ENCODE results near the gene MYO1B. TPM values are rescaled to one million over a fixed set of nuclear protein-coding genes. Genes with fewer than 3 reads are reported as not detected.

The MYO1B gene
- total RNA-seq, 1 donor = 177 TPM

GRCh38 chr2:191362841-191363240 lies 117.6 kb downstream of the MYO1B start:
- no peak overlapping the region for H3K4me3 ChIP-seq (ENCODE audit: low read depth, low read length)
- no peak for TF ChIP-seq CTCF (IDR thresholded peaks at IDR 0.05; ENCODE audit: insufficient read depth, low read depth, low read length)
- no peak for DNase-seq (ENCODE audit: low read depth)

DNA sequence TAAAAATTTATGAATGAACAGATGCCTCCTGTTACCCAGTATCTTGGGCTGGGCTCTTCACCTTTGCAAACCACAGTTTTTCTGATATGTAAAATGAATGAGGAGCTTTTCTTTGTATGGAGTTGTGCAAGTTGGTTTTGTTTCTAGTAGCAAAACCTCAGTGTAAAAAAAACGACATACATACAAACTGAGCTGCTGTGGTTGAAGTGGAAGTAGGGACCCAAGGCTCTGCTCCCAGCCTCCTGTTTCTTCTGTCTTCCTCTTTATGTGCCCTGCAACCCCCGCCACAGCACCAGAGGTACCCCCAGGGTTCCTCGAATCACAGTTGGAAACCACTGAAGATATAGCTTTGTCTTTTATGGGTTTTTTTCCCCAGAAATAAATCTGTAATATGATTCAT lies 118.1 kb downstream of the MYO1B start:
- no peak for TF ChIP-seq CTCF (IDR thresholded peaks at IDR 0.05; ENCODE audit: insufficient read depth, low read depth, low read length)
- no peak overlapping the region for H3K4me3 ChIP-seq (ENCODE audit: low read depth, low read length)
- DNase-seq (ENCODE audit: low read depth) = no peak

DNA sequence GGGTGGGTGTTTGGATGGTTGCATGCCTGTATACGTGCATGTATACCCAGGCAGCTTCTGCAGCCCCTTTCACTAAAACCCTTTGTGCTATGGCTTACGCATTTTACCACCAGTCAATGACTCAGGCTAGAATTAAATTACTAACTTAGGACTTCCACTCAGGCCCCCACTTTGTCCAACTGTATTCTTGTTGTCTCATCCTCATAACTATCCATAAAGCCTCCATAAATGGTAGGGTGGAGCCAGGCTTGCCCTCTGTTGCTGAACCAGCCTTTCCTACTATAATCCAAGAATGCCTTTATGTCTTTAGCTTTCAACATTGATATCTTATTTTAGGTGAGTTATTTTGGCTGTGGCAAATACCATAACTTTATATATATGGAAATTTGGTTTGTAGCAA lies 119.9 kb downstream of the MYO1B start:
- H3K4me3 ChIP-seq (ENCODE audit: low read depth, low read length) = no peak overlapping the region
- no peak for DNase-seq (ENCODE audit: low read depth)
- no peak for TF ChIP-seq CTCF (IDR thresholded peaks at IDR 0.05; ENCODE audit: insufficient read depth, low read depth, low read length)

GRCh38 chr2:191366199-191366598 lies 121.0 kb downstream of the MYO1B start:
- DNase-seq (ENCODE audit: low read depth) = peak; percentile 79
- TF ChIP-seq CTCF (IDR thresholded peaks at IDR 0.05; ENCODE audit: insufficient read depth, low read depth, low read length) = no peak
- H3K4me3 ChIP-seq (ENCODE audit: low read depth, low read length) = no peak overlapping the region

DNA sequence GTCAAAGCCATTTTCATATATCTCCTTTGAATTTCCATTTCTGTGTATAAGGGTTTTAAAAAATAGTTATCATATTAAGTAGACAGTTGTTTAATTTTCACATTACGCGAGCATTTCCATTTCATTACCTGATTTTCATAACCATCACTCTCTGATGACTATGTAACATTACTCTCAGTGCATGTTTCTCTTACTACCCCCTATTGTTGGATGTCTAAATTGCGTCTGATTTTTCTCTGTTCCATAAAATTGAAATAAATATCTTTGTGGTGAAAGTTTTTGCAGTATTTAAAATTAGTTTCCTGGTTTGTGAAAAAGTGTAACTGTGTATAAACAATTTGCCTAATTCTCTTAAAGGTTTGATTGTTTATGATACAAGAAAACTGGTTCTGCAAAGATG lies 123.8 kb downstream of the MYO1B start:
- no peak for DNase-seq (ENCODE audit: low read depth)

DNA sequence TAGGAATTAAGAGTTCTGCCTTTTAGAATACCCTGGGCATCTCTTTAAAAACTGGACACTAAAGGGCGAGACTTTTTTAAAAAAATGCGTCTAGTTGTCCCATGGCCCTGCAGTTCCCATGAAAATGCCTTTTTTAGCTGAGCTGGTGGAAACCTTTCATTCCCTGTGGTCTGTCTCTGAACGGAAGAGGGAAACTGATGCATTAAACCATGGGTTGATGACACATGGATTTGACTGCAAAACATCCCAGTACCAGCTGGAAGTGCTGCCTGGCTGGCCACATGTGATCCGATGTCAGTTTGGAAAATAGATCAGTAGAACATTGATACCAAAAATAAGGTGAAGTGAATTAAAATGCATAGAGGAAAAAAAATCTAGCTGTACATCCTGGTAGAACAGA lies 129.2 kb downstream of the MYO1B start:
- DNase-seq (ENCODE audit: low read depth) = no peak
- no peak overlapping the region for H3K4me3 ChIP-seq (ENCODE audit: low read depth, low read length)
- no peak for TF ChIP-seq CTCF (IDR thresholded peaks at IDR 0.05; ENCODE audit: insufficient read depth, low read depth, low read length)

More for the DNA sequence above, 123.8 kb downstream of the MYO1B start:
- no peak overlapping the region for H3K4me3 ChIP-seq (ENCODE audit: low read depth, low read length)
- TF ChIP-seq CTCF (IDR thresholded peaks at IDR 0.05; ENCODE audit: insufficient read depth, low read depth, low read length) = peak; percentile 49

GRCh38 chr2:191374939-191375338 lies 129.7 kb downstream of the MYO1B start:
- no peak for DNase-seq (ENCODE audit: low read depth)
- TF ChIP-seq CTCF (IDR thresholded peaks at IDR 0.05; ENCODE audit: insufficient read depth, low read depth, low read length) = no peak
- no peak overlapping the region for H3K4me3 ChIP-seq (ENCODE audit: low read depth, low read length)
